HepG2 (cell line): ENCODE measurements around the gene TAF8. TPM values are rescaled to one million over a fixed set of nuclear protein-coding genes. Genes with fewer than 3 reads are reported as not detected.

ENCODE experiments used
- FOXA3 ChIP-seq: IDR thresholded peaks from 2 replicates; pipeline ENCODE4 v1.6.1; 2016; ENCODE audit warnings: missing genetic modification reagents, missing compliant biosample characterization
- GATAD1 ChIP-seq: IDR thresholded peaks from 2 replicates; pipeline ENCODE4 v1.6.1; 2016; ENCODE audit warnings: missing genetic modification reagents, missing compliant biosample characterization
- IRF2 ChIP-seq: IDR thresholded peaks from 2 replicates; pipeline ENCODE4 v1.6.1; 2018; ENCODE audit warnings: missing genetic modification reagents, missing compliant biosample characterization
- MEF2D ChIP-seq: sonication (generic); formaldehyde crosslinking; IDR thresholded peaks from 2 replicates; pipeline ENCODE4 v1.5.1; 2020; ENCODE audit warnings: mild to moderate bottlenecking, missing genetic modification reagents
- PCBP1 ChIP-seq: fragments of 200-400 bp; formaldehyde crosslinking; IDR thresholded peaks from 2 replicates; pipeline ENCODE4 v1.6.1; 2017; ENCODE audit warnings: mild to moderate bottlenecking, low read depth, low read length, borderline replicate concordance
- RFXANK ChIP-seq: IDR thresholded peaks from 2 replicates; pipeline ENCODE4 v1.6.1; 2016
- STAT6 ChIP-seq: sonication (generic); formaldehyde crosslinking; IDR thresholded peaks from 2 replicates; pipeline ENCODE4 v1.4.0; 2020; ENCODE audit warnings: missing genetic modification reagents, mild to moderate bottlenecking, borderline replicate concordance
- ZNF33A ChIP-seq: sonication (generic); formaldehyde crosslinking; IDR thresholded peaks from 2 replicates; pipeline ENCODE4 v1.5.1; 2020; ENCODE audit warnings: missing genetic modification reagents, mild to moderate bottlenecking, moderate library complexity, borderline replicate concordance
- ZNF687 ChIP-seq: sonication (generic); formaldehyde crosslinking; IDR thresholded peaks from 2 replicates; pipeline ENCODE4 v1.5.1; 2020; ENCODE audit warnings: mild to moderate bottlenecking, missing genetic modification reagents, moderate library complexity
- polyA plus RNA-seq, 8 experiments: library from polyadenylated mRNA; depleted of rRNA in 3 of 8; stranded (reverse) in 7 of 8; unstranded in 1 of 8; fragments of >200 nt; fragmentation: Illumina TruSeq in 4 of 8; extraction: Trizol in 4 of 8; gene quantifications; 2 replicates each; pipeline versions ENCODE4 v1.2.1 to v1.2.3, GENCODE V29; 2011 to 2016; ENCODE audit warnings: low read depth in 4 of 8, missing spikeins in 1 of 8, mixed read lengths in 1 of 8; ENCODE audit not compliant: insufficient read depth in 1 of 8
- total RNA-seq, 5 experiments: library from RNA; depleted of rRNA; stranded (reverse); fragments of >200 nt; fragmentation: Illumina TruSeq; extraction: Trizol; gene quantifications; 2 replicates each; pipeline ENCODE4 v1.2.3, GENCODE V29; 2016; ENCODE audit warnings: low read depth in 1 of 5
- TF ChIP-seq, protein P1 (sequence below): sonication (generic); formaldehyde crosslinking; IDR thresholded peaks from 2 replicates; pipeline ENCODE4 v1.4.0; 2020; ENCODE audit warnings: missing genetic modification reagents, mild to moderate bottlenecking, borderline replicate concordance
- TF ChIP-seq, protein P2 (sequence below): sonication (generic); formaldehyde crosslinking; IDR thresholded peaks from 2 replicates; pipeline ENCODE4 v1.4.0; 2020; ENCODE audit warnings: mild to moderate bottlenecking, missing genetic modification reagents, borderline replicate concordance

TAF8 gene
- total and polyA plus RNA-seq, 2 of the 13 experiments (the other 11 are each of a cell fraction or from before 2014, with no cell fraction given) = 25.2 to 25.8 TPM

- TF ChIP-seq, protein P1, sequence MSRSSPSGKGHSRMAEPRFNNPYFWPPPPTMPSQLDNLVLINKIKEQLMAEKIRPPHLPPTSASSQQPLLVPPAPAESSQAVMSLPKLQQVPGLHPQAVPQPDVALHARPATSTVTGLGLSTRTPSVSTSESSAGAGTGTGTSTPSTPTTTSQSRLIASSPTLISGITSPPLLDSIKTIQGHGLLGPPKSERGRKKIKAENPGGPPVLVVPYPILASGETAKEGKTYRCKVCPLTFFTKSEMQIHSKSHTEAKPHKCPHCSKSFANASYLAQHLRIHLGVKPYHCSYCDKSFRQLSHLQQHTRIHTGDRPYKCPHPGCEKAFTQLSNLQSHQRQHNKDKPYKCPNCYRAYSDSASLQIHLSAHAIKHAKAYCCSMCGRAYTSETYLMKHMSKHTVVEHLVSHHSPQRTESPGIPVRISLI (CRISPR knock-in tag) = peak; percentile 21; the same call in 1 of the 2 replicates
- TF ChIP-seq IRF2 (peak; percentile 55; the same call in 1 of the 2 replicates), ZNF33A (CRISPR knock-in tag) (no peak), FOXA3 (CRISPR knock-in tag) (peak; percentile 53; the same call in 1 of the 2 replicates), MEF2D (CRISPR knock-in tag) (no peak), ZNF687 (CRISPR knock-in tag) (peak; percentile 69), GATAD1 (CRISPR knock-in tag) (no peak), STAT6 (no peak), PCBP1 (peak; percentile 99), RFXANK (CRISPR knock-in tag) (no peak)
- TF ChIP-seq, protein P2, sequence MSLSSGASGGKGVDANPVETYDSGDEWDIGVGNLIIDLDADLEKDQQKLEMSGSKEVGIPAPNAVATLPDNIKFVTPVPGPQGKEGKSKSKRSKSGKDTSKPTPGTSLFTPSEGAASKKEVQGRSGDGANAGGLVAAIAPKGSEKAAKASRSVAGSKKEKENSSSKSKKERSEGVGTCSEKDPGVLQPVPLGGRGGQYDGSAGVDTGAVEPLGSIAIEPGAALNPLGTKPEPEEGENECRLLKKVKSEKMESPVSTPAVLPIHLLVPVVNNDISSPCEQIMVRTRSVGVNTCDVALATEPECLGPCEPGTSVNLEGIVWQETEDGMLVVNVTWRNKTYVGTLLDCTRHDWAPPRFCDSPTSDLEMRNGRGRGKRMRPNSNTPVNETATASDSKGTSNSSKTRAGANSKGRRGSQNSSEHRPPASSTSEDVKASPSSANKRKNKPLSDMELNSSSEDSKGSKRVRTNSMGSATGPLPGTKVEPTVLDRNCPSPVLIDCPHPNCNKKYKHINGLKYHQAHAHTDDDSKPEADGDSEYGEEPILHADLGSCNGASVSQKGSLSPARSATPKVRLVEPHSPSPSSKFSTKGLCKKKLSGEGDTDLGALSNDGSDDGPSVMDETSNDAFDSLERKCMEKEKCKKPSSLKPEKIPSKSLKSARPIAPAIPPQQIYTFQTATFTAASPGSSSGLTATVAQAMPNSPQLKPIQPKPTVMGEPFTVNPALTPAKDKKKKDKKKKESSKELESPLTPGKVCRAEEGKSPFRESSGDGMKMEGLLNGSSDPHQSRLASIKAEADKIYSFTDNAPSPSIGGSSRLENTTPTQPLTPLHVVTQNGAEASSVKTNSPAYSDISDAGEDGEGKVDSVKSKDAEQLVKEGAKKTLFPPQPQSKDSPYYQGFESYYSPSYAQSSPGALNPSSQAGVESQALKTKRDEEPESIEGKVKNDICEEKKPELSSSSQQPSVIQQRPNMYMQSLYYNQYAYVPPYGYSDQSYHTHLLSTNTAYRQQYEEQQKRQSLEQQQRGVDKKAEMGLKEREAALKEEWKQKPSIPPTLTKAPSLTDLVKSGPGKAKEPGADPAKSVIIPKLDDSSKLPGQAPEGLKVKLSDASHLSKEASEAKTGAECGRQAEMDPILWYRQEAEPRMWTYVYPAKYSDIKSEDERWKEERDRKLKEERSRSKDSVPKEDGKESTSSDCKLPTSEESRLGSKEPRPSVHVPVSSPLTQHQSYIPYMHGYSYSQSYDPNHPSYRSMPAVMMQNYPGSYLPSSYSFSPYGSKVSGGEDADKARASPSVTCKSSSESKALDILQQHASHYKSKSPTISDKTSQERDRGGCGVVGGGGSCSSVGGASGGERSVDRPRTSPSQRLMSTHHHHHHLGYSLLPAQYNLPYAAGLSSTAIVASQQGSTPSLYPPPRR (CRISPR knock-in tag) = peak; percentile 70; the same call in 1 of the 2 replicates
Observed at GRCh38 chr6:42106112-42107023, 56.0 kb downstream of the TAF8 start (continued).
